NT2/D1 (cell line): ENCODE results near the gene TEAD1.

Source experiments
- SUZ12 ChIP-seq: IDR thresholded peaks from 2 replicates; pipeline ENCODE4 v1.6.1; 2011; ENCODE audit not compliant: insufficient read length, insufficient read depth; ENCODE audit errors: extremely low read depth
- YY1 ChIP-seq: IDR thresholded peaks from 2 replicates; pipeline ENCODE4 v1.6.1; 2011; ENCODE audit not compliant: insufficient read length, insufficient read depth
- ZNF274 ChIP-seq: IDR thresholded peaks from 2 replicates; pipeline ENCODE4 v1.6.1; 2011; ENCODE audit warnings: mild to moderate bottlenecking, low read depth, low read length

DNA sequence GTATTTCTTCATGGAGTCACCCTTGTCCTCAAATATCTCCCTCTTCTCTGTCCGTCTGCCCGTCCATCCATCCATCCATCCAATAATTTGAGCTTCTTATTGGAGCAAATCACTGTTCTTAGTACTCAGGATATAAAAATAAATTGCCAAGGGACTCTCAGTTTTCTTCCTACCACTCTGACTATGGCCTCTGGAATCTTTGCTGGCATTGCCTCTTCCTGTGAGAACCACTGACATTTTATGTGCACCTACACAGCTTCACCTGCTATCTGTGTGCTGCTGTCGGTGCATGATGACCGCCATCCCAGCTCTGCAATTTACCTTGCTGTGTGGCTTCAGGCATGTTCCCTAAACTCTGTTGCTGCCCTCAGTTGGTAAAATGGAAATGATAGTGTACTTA is 37.9 kb downstream of the TEAD1 start:
- TF ChIP-seq SUZ12, result no peak
- no peak for TF ChIP-seq YY1
- no peak for TF ChIP-seq ZNF274
